Prostate gland (tissue), 2 donors: ENCODE results near the gene NKIRAS1. TPM values are rescaled to one million over a fixed set of nuclear protein-coding genes. Genes with fewer than 3 reads are reported as not detected.
"Not testable (repeated sequence)": the region's sequence is repeated elsewhere in the genome, so short reads cannot be mapped to it uniquely, and the experiment has no call there.

ENCODE experiments used
- DNase-seq: peaks from one replicate; pipeline ENCODE4 v3.0.0-alpha.2; 2019; ENCODE audit warnings: low spot score
- H3K27ac ChIP-seq, 2 donors: fragments of 200-600 bp; sonication (generic); 2 replicates each; pipeline ENCODE4 v1.5.1; 2017 to 2019
- H3K27me3 ChIP-seq: fragments of 200-600 bp; sonication (generic); replicated peaks from 2 replicates; pipeline ENCODE4 v1.5.1; 2019; ENCODE audit not compliant: insufficient read depth
- H3K36me3 ChIP-seq, 2 donors: fragments of 200-600 bp; sonication (generic); 1 replicate in 1 of 2; 2 replicates in 1 of 2; pipeline versions ENCODE4 v1.5.1 to v1.8.1; 2017 to 2019
- H3K4me1 ChIP-seq: fragments of 200-600 bp; sonication (generic); replicated peaks from 2 replicates; pipeline ENCODE4 v1.5.1; 2019
- H3K4me3 ChIP-seq, 2 donors: fragments of 200-600 bp; sonication (generic); 2 replicates each; pipeline ENCODE4 v1.5.1; 2017 to 2019
- H3K9me3 ChIP-seq: fragments of 200-600 bp; sonication (generic); 2 replicates; pipeline ENCODE4 v1.5.1; 2017
- CTCF ChIP-seq, 4 experiments: fragments of 200-600 bp in 2 of 4; fragments of 450-650 bp in 2 of 4; sonication (generic) in 2 of 4; IDR thresholded peaks; 1 replicate in 3 of 4; 2 replicates in 1 of 4; pipeline ENCODE4 v1.5.1; 2016 to 2019; ENCODE audit warnings: antibody characterized with exemption in 4 of 4, mild to moderate bottlenecking in 2 of 4, moderate library complexity in 2 of 4
- POLR2A ChIP-seq: fragments of 450-650 bp; IDR thresholded peaks from one replicate; pipeline ENCODE4 v1.6.1; 2016; ENCODE audit warnings: antibody characterized with exemption, mild to moderate bottlenecking
- POLR2AphosphoS5 ChIP-seq: sonication (generic); formaldehyde crosslinking; IDR thresholded peaks from one replicate; pipeline ENCODE4 v1.6.1; 2017; ENCODE audit warnings: antibody characterized with exemption
- WGBS: methylation state at CpG from one replicate; pipeline ENCODE4 v1.1.5; 2018; 5-methylcytosine and 5-hydroxymethylcytosine counted together
- intact Hi-C: fragments of 100-400 bp; cut with DNase I; formaldehyde crosslinking; loops from one replicate; pipeline ENCODE4 v1.14.2; 2022
- total RNA-seq, 2 donors: library from RNA; depleted of rRNA; stranded (reverse); fragments of >200 nt; gene quantifications; one replicate each; pipeline ENCODE4 v1.1.0, GENCODE V29; 2016

NKIRAS1 gene
- total RNA-seq, 2 donors from 2014 or later, result 9.4 to 19.9 TPM

- intact Hi-C loops, result no loop called here
Observed at GRCh38 chr3:23861689-23862088, 55.1 kb downstream of the NKIRAS1 start.

GRCh38 chr3:23859839-23860382 is 56.9 kb downstream of the NKIRAS1 start:
- H3K27ac ChIP-seq, result no peak overlapping the region
- intact Hi-C loops, result no loop called here
- 92% methylated on average over 7 of the region's 7 CpGs for WGBS

More at GRCh38 chr3:23861689-23862088, 55.1 kb downstream of the NKIRAS1 start:
- 92% methylated on average over 9 of the region's 9 CpGs for WGBS
- DNase-seq, result no peak
- H3K27ac ChIP-seq, result no peak overlapping the region
- no peaks in the 10 kb centered on the region for H3K36me3 ChIP-seq
- no peaks in the 10 kb centered on the region for H3K4me1 ChIP-seq
- H3K27me3 ChIP-seq, result no peaks in the 10 kb centered on the region
- H3K9me3 ChIP-seq, result no peaks in the 10 kb centered on the region
- TF ChIP-seq CTCF (IDR thresholded peaks at IDR 0.05) (no peak), POLR2AphosphoS5 (no peak), POLR2A (no peak)
- no peak overlapping the region for H3K4me3 ChIP-seq

GRCh38 chr3:23859012-23859743 is 57.6 kb downstream of the NKIRAS1 start:
- intact Hi-C loops, result no loop called here
- Histone ChIP-seq H3K36me3 (no peaks in the 10 kb centered on the region), H3K27me3 (no peaks in the 10 kb centered on the region), H3K27ac (no peak overlapping the region), H3K4me1 (no peaks in the 10 kb centered on the region), H3K9me3 (no peaks in the 10 kb centered on the region), H3K4me3 (no peak overlapping the region)
- 0% methylated on average over 1 of the region's 1 CpG for WGBS
- TF ChIP-seq POLR2AphosphoS5 (no peak), POLR2A (no peak), CTCF (IDR thresholded peaks at IDR 0.05) (no peak)
- peak; percentile 52 for DNase-seq

More at GRCh38 chr3:23859839-23860382, 56.9 kb downstream of the NKIRAS1 start:
- Histone ChIP-seq H3K27me3 (no peaks in the 10 kb centered on the region), H3K4me3 (no peak overlapping the region), H3K9me3 (no peaks in the 10 kb centered on the region), H3K4me1 (no peaks in the 10 kb centered on the region), H3K36me3 (no peaks in the 10 kb centered on the region)
- no peak for TF ChIP-seq POLR2AphosphoS5
- TF ChIP-seq POLR2A, result no peak
- TF ChIP-seq CTCF (IDR thresholded peaks at IDR 0.05), result no peak
- DNase-seq, result no peak

- intact Hi-C loops, result no loop called here
- no peaks in the 10 kb centered on the region for H3K36me3 ChIP-seq
- no peaks in the 10 kb centered on the region for H3K27me3 ChIP-seq
- H3K9me3 ChIP-seq, result no peaks in the 10 kb centered on the region
- no peaks in the 10 kb centered on the region for H3K4me1 ChIP-seq
- TF ChIP-seq POLR2A, result no peak
- no peak for TF ChIP-seq CTCF (IDR thresholded peaks at IDR 0.05)
- no peak for TF ChIP-seq POLR2AphosphoS5
- H3K27ac ChIP-seq, result no peak overlapping the region
- 45% methylated on average over 3 of the region's 3 CpGs for WGBS
- no peak overlapping the region for H3K4me3 ChIP-seq
- DNase-seq, result no peak
Observed at GRCh38 chr3:23856286-23856685, 60.5 kb downstream of the NKIRAS1 start.

- intact Hi-C loops, DNase-seq, H3K4me1 ChIP-seq, H3K4me3 ChIP-seq, H3K9me3 ChIP-seq, H3K36me3 ChIP-seq, H3K27me3 ChIP-seq, H3K27ac ChIP-seq: not testable (repeated sequence)
- 59% methylated on average over 2 of the region's 2 CpGs for WGBS
Observed at GRCh38 chr3:23849462-23849861, 67.3 kb downstream of the NKIRAS1 start.
